SK-MEL-5 (cell line): ENCODE data around the gene FSHR. TPM values are rescaled to one million over a fixed set of nuclear protein-coding genes. Genes with fewer than 3 reads are reported as not detected.

Experiments used
- DNase-seq: peaks from one replicate; pipeline ENCODE4 v3.0.0-alpha.2; 2016; ENCODE audit warnings: low read depth, low spot score
- in situ Hi-C: cut with HindIII; loops from 2 replicates; pipeline ENCODE4 v1.10.0; 2016; ENCODE audit warnings: low sequenced_read_pairs, high pct_unique_total_duplicates, low pct_unique_long_range_greater_than_20kb
- total RNA-seq: library from RNA; depleted of rRNA; stranded (reverse); fragments of >200 nt; shearing (Covaris generic); gene quantifications from 2 replicates; pipeline ENCODE4 v1.2.3, GENCODE V29; 2014

The FSHR gene
- total RNA-seq, 1 experiment from 2014 or later, result not detected

GRCh38 chr2:49044350-49045079 lies 109.8 kb downstream of the FSHR start:
- DNase-seq, result peak; percentile 42
- in situ Hi-C loops, result no loop called here

GRCh38 chr2:49043405-49043982 lies 110.8 kb downstream of the FSHR start:
- no peak for DNase-seq
- in situ Hi-C loops, result no loop called here

GRCh38 chr2:49042488-49042887 lies 111.8 kb downstream of the FSHR start:
- in situ Hi-C loops, result no loop called here
- DNase-seq, result no peak

- DNase-seq, result no peak
- in situ Hi-C loops, result no loop called here
Observed at GRCh38 chr2:49041061-49041460, 113.3 kb downstream of the FSHR start.

GRCh38 chr2:49037197-49037596 lies 117.1 kb downstream of the FSHR start:
- in situ Hi-C loops, result no loop called here
- no peak for DNase-seq

- no peak for DNase-seq
- in situ Hi-C loops, result no loop called here
Observed at GRCh38 chr2:49035481-49035880, 118.8 kb downstream of the FSHR start.

- in situ Hi-C loops, result no loop called here
- DNase-seq, result no peak
Observed at GRCh38 chr2:49033394-49034185, 120.7 kb downstream of the FSHR start.

- no peak for DNase-seq
- in situ Hi-C loops, result no loop called here
Observed at GRCh38 chr2:49032936-49033335, 121.4 kb downstream of the FSHR start.

GRCh38 chr2:49032126-49032525 lies 122.2 kb downstream of the FSHR start:
- in situ Hi-C loops, result no loop called here
- DNase-seq, result no peak

- DNase-seq, result peak; percentile 57
- in situ Hi-C loops, result no loop called here
Observed at GRCh38 chr2:49029406-49029805, 124.9 kb downstream of the FSHR start.

GRCh38 chr2:49028101-49028500 lies 126.2 kb downstream of the FSHR start:
- in situ Hi-C loops, result no loop called here
- no peak for DNase-seq

GRCh38 chr2:49026706-49027105 lies 127.6 kb downstream of the FSHR start:
- in situ Hi-C loops, result no loop called here
- no peak for DNase-seq

- in situ Hi-C loops, result no loop called here
Observed at GRCh38 chr2:49021271-49021670, 133.0 kb downstream of the FSHR start.

GRCh38 chr2:49005261-49005660 lies 149.1 kb downstream of the FSHR start:
- DNase-seq, result no peak
- in situ Hi-C loops, result no loop called here

More at GRCh38 chr2:49021271-49021670, 133.0 kb downstream of the FSHR start:
- no peak for DNase-seq

GRCh38 chr2:49004036-49004626 lies 150.2 kb downstream of the FSHR start:
- in situ Hi-C loops, result no loop called here

GRCh38 chr2:49003201-49003600 lies 151.1 kb downstream of the FSHR start:
- in situ Hi-C loops, result no loop called here
- no peak for DNase-seq

More at GRCh38 chr2:49004036-49004626, 150.2 kb downstream of the FSHR start:
- DNase-seq, result no peak

GRCh38 chr2:49002750-49003149 lies 151.6 kb downstream of the FSHR start:
- peak; percentile 12 for DNase-seq
- in situ Hi-C loops, result no loop called here

GRCh38 chr2:49000695-49001094 lies 153.6 kb downstream of the FSHR start:
- in situ Hi-C loops, result no loop called here
- DNase-seq, result no peak
